ENCODE measurements around the gene ELL2. TPM values are rescaled to one million over a fixed set of nuclear protein-coding genes. Genes with fewer than 3 reads are reported as not detected.

The ELL2 gene
- total and polyA plus RNA-seq, 2 of the 13 experiments (the other 11 are each of a cell fraction or from before 2014, with no cell fraction given): 78.9 to 97.1 TPM

GRCh38 chr5:95847261-95847592 is 114.4 kb downstream of the ELL2 start:
- H3K79me2 ChIP-seq (ENCODE audit: insufficient read depth, low read length): no peaks in the 10 kb centered on the region
- H3K4me2 ChIP-seq (ENCODE audit: low read depth, low read length): no peak overlapping the region
- intact Hi-C loops (cut with micrococcal nuclease; ENCODE audit: unreplicated experiment): loop anchor here (1.0 to 10.0 kb wide), 7 partner anchors 12 to 882 kb away; partner anchors contain the start of genes ARSK and SKIC3
- ChIA-PET CTCF (ENCODE audit: low intra/inter-chr PET ratio, low total read pairs) (interaction anchor here (1.6 to 4.4 kb wide), 4 partner anchors 12 to 202 kb away, joined by 10 to 73 read pairs (median 11); no protein-coding TSS in a partner anchor), POLR2A (no interaction called here)
- TF ChIP-seq DMAP1 (CRISPR knock-in tag; IDR thresholded peaks at IDR 0.05) (no peak), RNF219 (CRISPR knock-in tag; IDR thresholded peaks at IDR 0.05) (no peak), ZNF710 (CRISPR knock-in tag; IDR thresholded peaks at IDR 0.05; ENCODE audit: borderline replicate concordance) (no peak), ZNF678 (CRISPR knock-in tag; IDR thresholded peaks at IDR 0.05) (no peak), SMAD1 (CRISPR knock-in tag; IDR thresholded peaks at IDR 0.05; ENCODE audit: borderline replicate concordance, low read depth) (no peak), ZFP41 (CRISPR knock-in tag; IDR thresholded peaks at IDR 0.05; ENCODE audit: borderline replicate concordance) (no peak), NFYC (CRISPR knock-in tag; IDR thresholded peaks at IDR 0.05) (no peak), PHB2 (IDR thresholded peaks at IDR 0.05; ENCODE audit: partially characterized antibody) (no peak), BHLHE40 (IDR thresholded peaks at IDR 0.05; ENCODE audit: low read length) (no peak), HIVEP1 (CRISPR knock-in tag; IDR thresholded peaks at IDR 0.05) (no peak), ZNF451 (CRISPR knock-in tag; IDR thresholded peaks at IDR 0.05) (no peak), ARID2 (CRISPR knock-in tag; IDR thresholded peaks at IDR 0.05; ENCODE audit: borderline replicate concordance) (no peak), SP1 (IDR thresholded peaks at IDR 0.05) (no peak), SP1 (CRISPR knock-in tag; IDR thresholded peaks at IDR 0.05) (no peak), MAFF (IDR thresholded peaks at IDR 0.05; ENCODE audit: low read depth, low read length) (no peak), BORCS8-MEF2B (CRISPR knock-in tag; IDR thresholded peaks at IDR 0.05) (no peak)
- no peaks in the 10 kb centered on the region for H3K9me3 ChIP-seq (ENCODE audit: low read length)
- no peak overlapping the region for H2AFZ ChIP-seq (ENCODE audit: low read length)
- in situ Hi-C loops (cut with HindIII; ENCODE audit: extremely low pct_ligation_motif_present, low pct_unique_long_range_greater_than_20kb): loop anchor here (5.0 to 25.0 kb wide), 3 partner anchors 70 to 560 kb away; partner anchors contain the start of genes ARSK, MCTP1 and SKIC3
- no TSS peak for BruUV-seq (replicated peaks)
- H3K36me3 ChIP-seq (replicated peaks in 1 of 2; ENCODE audit: control insufficient read depth in 1 of 2, insufficient read depth in 2 of 2, low read length in 2 of 2): no peaks in the 10 kb centered on the region
- no peak for ATAC-seq
- H3K4me3 ChIP-seq (replicated peaks in 1 of 3; ENCODE audit: insufficient read depth in 1 of 3, low read depth in 2 of 3, low read length in 3 of 3): no peak overlapping the region
- no peak overlapping the region for H3K27ac ChIP-seq (ENCODE audit: extremely low read length, insufficient read depth, low read length)
- H3K27me3 ChIP-seq (ENCODE audit: control insufficient read depth in 1 of 2, insufficient read depth in 2 of 2, low read length in 2 of 2): no peaks in the 10 kb centered on the region
- H3K9ac ChIP-seq (ENCODE audit: insufficient read depth, low read depth, low read length): no peak overlapping the region
- H4K20me1 ChIP-seq (ENCODE audit: insufficient read depth, low read length): no peaks in the 10 kb centered on the region
- FAIRE-seq: no peak
- WGBS (ENCODE audit: low lambda C conversion rate): 3% methylated on average over 1 of the region's 1 CpG
- DNase-seq (ENCODE audit: low spot score): no peak
- H3K4me1 ChIP-seq (ENCODE audit: insufficient read depth, low read length): peaks cover 40% of the 10 kb centered on the region

All from HepG2 (cell line).